GM19099 (cell line): ENCODE data around the gene CD37.

Experiments
- POLR2A ChIP-seq: IDR thresholded peaks from 3 replicates; pipeline ENCODE4 v1.6.1; 2011; ENCODE audit warnings: low read depth; ENCODE audit not compliant: insufficient read length; ENCODE audit errors: extremely low read depth

The CD37 gene

DNA sequence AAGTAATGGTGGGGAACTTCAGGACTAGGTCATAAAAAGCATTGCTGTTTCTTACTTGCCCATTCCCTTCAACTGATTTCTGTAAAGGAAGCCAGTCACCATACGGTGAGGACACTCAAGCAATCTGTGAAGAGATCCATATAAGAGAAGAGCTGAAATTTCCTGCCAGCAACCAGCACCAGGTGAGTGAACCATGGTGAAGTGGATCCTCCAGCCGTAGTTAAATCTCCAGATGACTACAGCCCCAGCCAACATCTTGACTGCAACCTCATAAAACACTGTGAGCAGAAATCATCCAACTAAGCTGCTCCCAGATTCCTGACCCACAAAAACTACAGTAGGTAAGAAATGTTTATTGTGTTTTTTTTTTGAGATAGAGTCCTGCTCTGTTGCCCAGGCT, 6.5 kb upstream of the CD37 start:
- TF ChIP-seq POLR2A = no peak

DNA sequence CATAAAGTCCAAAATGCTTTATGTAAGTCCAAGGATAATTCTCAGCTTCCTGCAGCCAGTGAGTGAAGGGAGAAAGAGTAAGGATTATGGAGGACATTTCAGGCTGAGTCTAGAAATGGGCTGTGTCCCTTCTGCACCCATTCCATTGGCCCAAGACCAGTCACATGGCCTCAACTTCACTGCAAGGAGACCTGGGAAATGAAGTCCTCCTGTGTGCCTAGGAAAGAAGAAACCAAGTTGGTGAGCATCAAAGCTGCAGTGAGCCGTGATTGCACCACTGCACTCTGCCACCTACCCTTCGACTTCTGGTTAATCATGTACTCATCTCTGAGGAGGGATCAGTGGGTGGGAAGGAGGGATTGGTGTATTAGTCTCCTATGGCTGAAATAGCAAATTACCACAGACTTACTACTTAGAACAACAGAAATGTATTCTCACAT, 3.6 kb upstream of the CD37 start:
- TF ChIP-seq POLR2A = no peak

DNA sequence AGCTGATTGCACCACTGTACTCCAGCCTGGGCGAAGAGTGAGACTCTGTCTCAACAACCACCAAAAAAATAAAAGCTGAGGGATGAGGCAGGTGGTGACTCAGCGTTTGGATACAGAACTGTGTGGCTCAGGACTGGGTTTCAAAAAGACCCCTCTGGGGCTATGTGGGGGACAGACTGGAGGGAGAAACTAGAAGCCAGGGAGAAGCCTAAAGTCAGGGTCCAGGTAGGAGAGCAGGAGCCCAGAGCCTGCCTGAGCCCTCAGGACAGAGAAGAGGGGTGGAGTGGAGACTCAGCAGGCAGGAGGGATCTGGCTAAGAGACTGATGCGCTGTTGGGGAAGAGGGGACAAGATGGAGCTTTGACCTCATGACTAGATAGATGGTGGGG, 1.8 kb upstream of the CD37 start:
- TF ChIP-seq POLR2A = no peak

DNA sequence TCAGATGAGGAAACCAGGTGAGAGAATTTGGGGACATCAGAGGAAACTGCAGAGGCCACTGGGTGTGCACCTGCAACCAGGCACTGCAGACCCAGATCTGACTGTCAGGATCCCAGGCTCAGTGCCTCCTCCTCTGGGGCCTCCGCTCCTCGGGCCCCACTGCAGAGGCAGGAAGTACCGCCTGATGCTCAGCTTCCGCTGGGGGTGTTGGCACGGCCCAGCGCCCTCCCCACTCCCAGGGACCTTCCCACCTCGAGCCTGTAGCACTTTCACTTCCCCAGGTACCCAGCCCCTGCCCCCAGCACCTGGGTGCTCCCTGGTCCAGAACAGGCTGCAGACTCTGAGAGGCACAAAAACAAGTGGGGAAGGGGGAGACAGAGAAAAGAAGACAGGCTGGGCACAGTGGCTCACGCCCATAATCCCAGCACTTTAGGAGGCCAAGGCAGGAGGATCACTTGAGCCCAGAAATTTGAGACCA, 1.4 kb upstream of the CD37 start:
- TF ChIP-seq POLR2A = peak; percentile 90

DNA sequence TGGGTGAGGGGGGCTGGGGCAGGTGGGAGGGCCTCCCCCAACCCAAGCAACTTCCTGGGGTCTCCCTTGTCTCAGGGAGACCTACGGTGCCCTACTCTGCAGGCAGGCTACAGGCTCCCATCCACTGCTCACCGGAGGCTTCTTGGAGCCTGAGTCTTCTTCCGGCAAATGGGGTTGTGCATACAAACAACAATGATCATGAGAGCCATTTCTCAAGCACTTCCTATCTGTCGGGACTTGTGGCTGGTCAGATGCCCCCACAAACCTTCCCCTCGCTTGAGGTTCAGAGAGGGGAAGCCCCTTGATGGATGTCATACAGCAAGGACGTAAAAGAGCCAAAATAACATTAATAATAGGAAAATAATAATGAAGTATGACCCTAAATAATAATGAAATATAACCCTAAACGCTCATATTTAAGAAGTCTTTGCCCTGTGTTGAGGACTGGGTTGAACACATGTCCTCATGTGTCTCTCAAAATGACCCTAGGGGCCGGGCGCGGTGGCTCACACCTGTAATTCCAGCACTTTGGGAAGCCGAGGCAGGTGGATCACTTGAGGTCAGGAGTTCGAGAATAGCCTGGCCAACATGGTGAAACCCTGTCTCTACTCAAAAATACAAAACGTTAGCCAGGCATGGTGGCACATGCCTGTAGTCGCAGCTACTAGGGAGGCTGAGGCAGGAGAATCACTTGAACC, 727 bp downstream of the CD37 start:
- TF ChIP-seq POLR2A = no peak

DNA sequence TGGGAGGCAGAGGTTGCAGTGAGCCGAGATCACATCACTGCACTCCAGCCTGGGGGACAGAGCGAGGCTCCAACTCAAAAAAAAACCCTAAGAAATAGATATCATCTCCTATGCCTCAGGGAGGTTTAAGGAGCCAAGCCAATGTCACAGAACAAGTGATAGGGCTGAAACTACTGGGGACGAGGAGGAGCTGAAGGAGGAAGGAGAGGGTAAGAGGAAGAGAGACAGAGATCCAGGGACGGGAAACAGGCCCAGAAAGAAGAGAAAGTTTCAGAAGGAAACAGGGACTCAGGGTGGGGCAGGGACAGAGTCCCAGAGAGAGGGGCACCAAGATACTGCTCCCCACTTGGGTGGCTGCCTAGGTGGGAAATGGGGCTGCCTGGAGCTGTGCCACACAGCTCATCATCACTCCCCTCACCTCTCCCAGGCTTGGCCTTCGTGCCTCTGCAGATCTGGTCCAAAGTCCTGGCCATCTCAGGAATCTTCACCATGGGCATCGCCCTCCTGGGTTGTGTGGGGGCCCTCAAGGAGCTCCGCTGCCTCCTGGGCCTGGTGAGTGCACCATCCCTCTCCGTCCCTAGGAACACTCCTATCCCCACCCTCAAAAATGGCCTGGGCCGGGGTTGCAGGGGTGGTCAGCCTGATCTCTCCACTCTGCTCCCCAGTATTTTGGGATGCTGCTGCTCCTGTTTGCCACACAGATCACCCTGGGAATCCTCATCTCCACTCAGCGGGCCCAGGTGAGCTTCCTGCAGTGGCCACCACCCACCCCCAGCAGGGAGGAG, 1.5 kb downstream of the CD37 start:
- TF ChIP-seq POLR2A = no peak

DNA sequence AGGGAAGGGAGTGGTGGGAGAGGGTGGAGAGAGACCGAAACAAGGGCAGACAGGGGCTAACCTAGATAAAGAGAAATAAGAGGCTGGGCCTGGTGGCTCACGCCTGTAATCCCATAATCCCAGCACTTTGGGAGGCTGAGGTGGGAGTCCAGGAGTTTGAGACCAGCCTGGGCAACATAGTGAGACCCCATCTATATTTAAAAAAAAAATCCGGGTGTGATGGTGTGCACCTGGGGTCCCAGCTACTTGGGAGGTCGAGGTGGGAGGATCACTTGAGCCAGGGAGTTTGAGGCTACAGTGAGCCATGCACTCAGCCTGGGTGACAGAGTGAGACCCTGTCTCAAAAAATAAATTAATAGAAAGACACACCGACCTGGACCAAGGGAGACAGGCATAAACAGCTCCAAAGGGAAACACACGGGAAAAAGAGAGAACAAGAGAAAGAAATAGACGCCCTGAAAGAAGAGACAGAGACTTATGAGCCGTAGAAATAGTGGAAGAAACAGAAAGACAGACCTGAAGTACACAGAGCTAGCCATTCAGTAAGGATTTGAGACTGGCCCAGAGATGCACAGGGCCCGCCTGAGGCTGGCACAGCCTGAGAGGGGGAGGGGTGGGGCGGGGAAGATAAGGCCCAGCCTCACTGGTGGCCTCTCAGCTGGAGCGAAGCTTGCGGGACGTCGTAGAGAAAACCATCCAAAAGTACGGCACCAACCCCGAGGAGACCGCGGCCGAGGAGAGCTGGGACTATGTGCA, 2.2 kb downstream of the CD37 start:
- no peak for TF ChIP-seq POLR2A

DNA sequence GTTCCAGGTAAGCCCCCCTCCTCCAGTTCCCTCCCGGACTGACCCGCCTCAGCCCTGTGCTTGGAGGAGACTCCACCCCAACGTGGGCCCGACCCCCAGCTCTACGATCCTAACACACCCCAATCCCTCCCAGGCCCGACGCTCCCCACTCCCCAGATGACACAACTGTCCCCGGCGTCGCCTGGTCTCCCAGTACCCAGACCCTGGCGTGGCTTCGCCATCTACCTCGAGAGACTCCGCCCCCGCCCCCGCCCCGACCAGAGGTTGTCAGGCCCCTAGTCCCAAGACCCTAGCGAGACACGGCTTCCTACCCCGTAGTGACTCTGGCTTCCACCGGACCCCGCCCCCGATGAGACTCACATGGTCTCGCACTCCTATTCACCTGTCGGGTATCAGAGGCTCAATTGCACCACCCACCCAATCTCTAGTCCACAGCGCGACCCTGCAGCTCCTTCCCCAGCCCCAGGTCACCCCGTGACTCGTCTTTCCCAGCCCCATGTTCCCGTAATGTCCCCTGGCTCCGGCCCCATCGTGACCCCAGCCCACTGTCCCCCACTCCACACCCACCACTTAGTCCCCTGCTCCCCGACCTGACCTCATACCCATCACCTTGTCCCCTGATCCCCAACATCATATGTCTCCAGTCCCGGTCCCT, 2.9 kb downstream of the CD37 start:
- no peak for TF ChIP-seq POLR2A

DNA sequence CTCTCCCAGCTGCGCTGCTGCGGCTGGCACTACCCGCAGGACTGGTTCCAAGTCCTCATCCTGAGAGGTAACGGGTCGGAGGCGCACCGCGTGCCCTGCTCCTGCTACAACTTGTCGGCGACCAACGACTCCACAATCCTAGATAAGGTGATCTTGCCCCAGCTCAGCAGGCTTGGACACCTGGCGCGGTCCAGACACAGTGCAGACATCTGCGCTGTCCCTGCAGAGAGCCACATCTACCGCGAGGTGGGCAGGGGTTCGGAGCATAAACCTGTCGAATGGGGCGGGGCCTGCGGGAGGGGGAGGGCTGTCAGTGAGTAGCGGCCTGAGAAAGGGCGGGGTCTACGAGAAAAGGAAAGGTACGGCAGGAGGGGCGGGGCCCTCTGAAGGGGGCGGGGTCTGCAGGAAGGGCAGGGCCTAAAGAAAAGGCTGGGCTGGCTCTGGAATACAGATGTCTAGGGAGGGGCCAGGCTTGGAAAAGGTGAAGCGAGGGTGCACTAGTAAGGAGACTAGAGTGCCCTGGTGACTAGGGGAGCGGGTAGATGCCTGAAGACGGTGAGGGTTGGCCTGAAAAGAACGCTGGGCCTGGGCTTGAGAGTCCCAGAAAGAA, 3.6 kb downstream of the CD37 start:
- no peak for TF ChIP-seq POLR2A

DNA sequence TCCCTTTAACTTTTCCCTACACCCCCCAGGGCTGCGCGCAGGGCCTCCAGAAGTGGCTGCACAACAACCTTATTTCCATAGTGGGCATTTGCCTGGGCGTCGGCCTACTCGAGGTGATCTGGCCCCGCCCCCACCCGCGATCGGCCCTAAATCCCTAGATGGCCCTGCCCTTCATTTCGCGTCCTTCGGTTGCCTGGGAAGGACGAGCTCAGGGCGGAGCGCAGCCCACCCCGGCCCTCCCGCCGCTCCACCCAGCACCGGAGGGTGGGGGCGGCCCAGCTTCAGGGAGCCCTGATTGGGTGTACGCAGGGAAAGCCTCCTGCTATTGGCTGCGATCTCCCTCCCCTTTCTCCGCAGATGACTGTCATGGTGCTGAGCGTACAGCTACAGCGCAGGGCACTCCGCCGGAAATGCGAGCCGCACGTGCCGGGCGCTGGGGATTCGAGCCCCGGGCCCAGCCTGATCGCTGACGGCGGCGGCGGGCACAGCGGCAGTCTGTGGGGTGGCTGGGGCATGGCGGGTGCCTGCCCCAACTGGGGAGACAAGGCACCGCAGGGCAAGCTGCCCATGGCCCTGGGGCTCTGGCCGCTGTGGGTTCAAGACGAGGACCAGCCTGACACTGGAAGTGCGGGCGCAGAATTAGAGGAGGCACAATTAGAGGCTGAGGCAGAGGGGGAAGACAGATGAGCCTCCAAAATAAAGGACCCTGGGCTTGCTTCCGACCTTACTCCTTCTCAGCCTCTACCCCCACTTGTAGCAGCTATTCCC, 4.3 kb downstream of the CD37 start:
- TF ChIP-seq POLR2A = peak; percentile 40

DNA sequence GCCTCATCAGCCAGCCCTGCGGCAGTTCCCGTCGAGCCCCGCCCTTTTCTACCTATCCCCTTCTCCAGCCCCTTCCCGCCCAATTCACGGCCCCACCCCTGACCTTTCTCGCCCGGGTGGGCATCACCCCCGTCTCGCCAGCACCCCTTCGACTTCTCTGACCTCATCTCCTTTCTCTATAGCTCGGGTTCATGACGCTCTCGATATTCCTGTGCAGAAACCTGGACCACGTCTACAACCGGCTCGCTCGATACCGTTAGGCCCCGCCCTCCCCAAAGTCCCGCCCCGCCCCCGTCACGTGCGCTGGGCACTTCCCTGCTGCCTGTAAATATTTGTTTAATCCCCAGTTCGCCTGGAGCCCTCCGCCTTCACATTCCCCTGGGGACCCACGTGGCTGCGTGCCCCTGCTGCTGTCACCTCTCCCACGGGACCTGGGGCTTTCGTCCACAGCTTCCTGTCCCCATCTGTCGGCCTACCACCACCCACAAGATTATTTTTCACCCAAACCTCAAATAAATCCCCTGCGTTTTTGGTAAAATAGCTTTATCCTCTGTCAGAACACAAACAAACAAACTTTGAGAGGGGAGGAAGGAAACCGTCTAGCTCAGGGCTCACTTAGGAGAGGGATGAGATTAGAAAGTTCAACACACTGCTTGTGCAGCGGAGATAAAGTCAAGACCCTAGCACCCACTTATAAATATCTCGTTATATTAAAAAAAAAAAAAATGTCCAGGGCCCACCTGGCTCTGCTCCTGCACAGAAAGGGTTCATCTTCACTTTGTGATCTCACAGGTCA, 5.1 kb downstream of the CD37 start:
- peak; percentile 11 for TF ChIP-seq POLR2A

DNA sequence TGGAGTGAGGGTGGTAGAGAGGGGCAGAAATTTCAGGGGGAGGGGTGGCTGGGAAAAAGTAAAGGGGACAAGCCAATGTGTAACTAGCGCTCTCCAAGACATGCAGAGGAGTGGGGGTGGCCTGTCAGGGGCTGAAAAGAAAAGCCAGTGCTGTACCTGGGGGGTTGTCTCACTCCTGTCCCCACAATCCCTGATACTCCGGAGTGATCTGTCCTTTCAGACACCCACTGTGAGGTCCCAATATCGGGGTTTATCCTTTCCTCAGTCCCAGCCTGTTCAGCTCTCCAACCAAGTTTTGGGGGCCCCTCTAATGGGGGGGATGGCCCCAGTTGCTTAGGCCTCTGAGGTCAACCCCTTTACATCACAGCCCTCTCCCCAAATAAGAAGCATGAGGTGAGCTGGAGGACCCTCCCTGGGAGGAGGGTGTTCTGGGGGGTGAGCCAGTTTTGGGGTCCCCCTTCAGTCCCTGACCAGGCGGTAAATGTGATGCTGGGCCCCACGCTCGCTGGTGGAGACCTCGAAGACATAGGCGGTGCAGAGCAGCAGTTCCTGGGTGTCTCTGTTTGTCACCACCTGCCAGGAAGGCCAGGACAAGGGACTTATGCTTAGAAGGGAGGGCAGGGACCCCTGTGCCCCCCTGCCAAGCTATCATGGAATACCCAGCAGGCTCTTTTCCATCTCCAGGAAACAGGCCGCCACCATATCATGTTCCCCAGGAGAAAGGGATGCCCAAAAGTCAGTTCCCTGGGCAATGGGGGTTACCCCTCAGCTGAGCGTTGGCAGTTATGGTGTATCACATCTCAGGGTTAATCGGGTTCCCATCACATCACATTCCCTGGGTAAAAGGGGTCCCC, 5.9 kb downstream of the CD37 start:
- TF ChIP-seq POLR2A = peak; percentile 32

DNA sequence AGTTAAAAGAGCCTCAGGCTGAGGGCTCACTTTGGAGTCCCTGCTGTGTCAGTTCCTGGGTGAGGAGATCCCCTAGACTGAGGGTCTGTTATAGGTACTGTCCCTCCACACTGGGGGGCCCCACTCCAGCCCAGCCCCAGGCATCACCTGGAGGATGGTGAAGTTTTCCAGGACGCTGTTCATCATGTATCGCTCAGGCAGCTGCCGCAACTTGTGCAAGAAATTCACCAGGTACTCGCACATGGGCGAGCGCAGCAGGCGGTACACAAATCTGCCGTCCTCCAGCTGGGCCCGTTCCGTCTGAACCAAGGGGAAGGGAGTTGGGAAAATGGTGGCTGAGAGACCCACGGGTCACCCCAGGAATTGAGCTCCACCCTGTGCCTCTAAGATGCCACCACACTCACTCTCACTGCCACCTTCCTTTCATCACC, 7.1 kb downstream of the CD37 start:
- no peak for TF ChIP-seq POLR2A

DNA sequence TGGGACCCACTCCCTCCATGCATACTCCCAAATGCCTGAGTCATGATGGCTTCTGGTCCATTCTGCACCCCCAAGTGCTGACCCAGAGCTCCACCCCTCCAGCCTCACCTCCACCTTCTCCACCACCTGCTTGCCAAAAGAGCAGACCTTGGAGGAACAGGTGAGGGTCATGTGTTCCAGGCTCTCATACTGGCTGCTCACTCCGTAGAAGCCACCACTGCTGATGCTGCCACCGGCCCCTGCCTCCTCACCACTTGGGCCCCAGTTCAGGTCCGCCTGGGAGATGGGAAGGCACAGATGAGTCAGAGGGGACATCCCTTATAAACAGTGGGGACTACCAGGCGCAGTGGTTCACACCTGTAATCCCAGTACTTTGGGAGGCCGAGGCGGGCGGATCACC, 7.9 kb downstream of the CD37 start:
- no peak for TF ChIP-seq POLR2A
